ENCODE measurements around the gene TBX21. TPM values are rescaled to one million over a fixed set of nuclear protein-coding genes. Genes with fewer than 3 reads are reported as not detected.

Gene TBX21
- polyA plus RNA-seq (ENCODE audit: insufficient read length), result 0.08 TPM
- long read RNA-seq, donor 1, result 0 reads
- long read RNA-seq, donor 2, result 0 reads
- long read RNA-seq, donor 3, result 0 reads
- long read RNA-seq, donor 4, result 0 reads
- long read RNA-seq, donor 5, result 0 reads
- long read RNA-seq, donor 6, result 0 reads
- long read RNA-seq, donor 7, result 0 reads
- long read RNA-seq, donor 8, result 0 reads

GRCh38 chr17:47733047-47733673 is at the start of gene TBX21:
TSS of gene TBX21 (plus strand) at chr17:47733236. CDS start at chr17:47733455, 219 bp downstream.
- DNase-seq, result peak; percentile 61

GRCh38 chr17:47684025-47684424 is 49.0 kb upstream of the TBX21 start:
- no peak for DNase-seq

GRCh38 chr17:47684535-47685193 is 48.4 kb upstream of the TBX21 start:
- DNase-seq, result no peak

- no peak for DNase-seq
Measured at GRCh38 chr17:47685556-47686275, 47.3 kb upstream of the TBX21 start.

GRCh38 chr17:47686276-47686635 is 46.8 kb upstream of the TBX21 start:
- DNase-seq, result no peak

- no peak for DNase-seq
Measured at GRCh38 chr17:47686664-47687327, 46.2 kb upstream of the TBX21 start.

- DNase-seq, result no peak
Measured at GRCh38 chr17:47687328-47687690, 45.7 kb upstream of the TBX21 start.

GRCh38 chr17:47687748-47688147 is 45.3 kb upstream of the TBX21 start:
- no peak for DNase-seq

- no peak for DNase-seq
Measured at GRCh38 chr17:47690121-47690520, 42.9 kb upstream of the TBX21 start.

- no peak for DNase-seq
Measured at GRCh38 chr17:47692137-47692894, 40.7 kb upstream of the TBX21 start.

GRCh38 chr17:47692895-47693730 is 39.9 kb upstream of the TBX21 start:
- no peak for DNase-seq

- peak; percentile 86 for DNase-seq
Measured at GRCh38 chr17:47693731-47694580, 39.1 kb upstream of the TBX21 start, which contains the start of gene TBKBP1. TSS of gene TBKBP1 (plus strand) at chr17:47694161. CDS start at chr17:47696113, 1,952 bp downstream.

GRCh38 chr17:47694581-47695428 is 38.2 kb upstream of the TBX21 start:
- DNase-seq, result no peak

GRCh38 chr17:47695429-47696376 is 37.3 kb upstream of the TBX21 start:
- DNase-seq, result no peak

- DNase-seq, result no peak
Measured at GRCh38 chr17:47696717-47697642, 36.1 kb upstream of the TBX21 start.

Data from left kidney (tissue), 8 donors.